Muscle layer of duodenum (tissue), 2 donors: ENCODE results near the gene RPS6KA3.
"Not testable (repeated sequence)": the region's sequence is repeated elsewhere in the genome, so short reads cannot be mapped to it uniquely, and the experiment has no call there.

Experiments
- H3K27ac ChIP-seq: one replicate; pipeline ENCODE4 v1.7.0; 2013; ENCODE audit warnings: mild to moderate bottlenecking, low read length
- H3K27me3 ChIP-seq: one replicate; pipeline ENCODE4 v1.7.0; 2013; ENCODE audit warnings: low read depth, mild to moderate bottlenecking, control low read depth, low read length
- H3K36me3 ChIP-seq, 2 donors: one replicate each; pipeline ENCODE4 v1.7.0; 2013; ENCODE audit warnings: low read length in 2 of 2, control low read depth in 1 of 2, mild to moderate bottlenecking in 1 of 2; ENCODE audit not compliant: insufficient read depth in 2 of 2, control insufficient read depth in 1 of 2
- H3K4me1 ChIP-seq, 2 donors: one replicate each; pipeline ENCODE4 v1.7.0; 2013; ENCODE audit warnings: low read length in 2 of 2, mild to moderate bottlenecking in 2 of 2, control low read depth in 1 of 2, moderate library complexity in 1 of 2; ENCODE audit not compliant: insufficient read depth in 2 of 2, control insufficient read depth in 1 of 2
- H3K4me3 ChIP-seq, 2 donors: one replicate each; pipeline ENCODE4 v1.7.0; 2013; ENCODE audit warnings: low read length in 2 of 2, low read depth in 1 of 2, mild to moderate bottlenecking in 1 of 2
- H3K9me3 ChIP-seq, 2 donors: one replicate each; pipeline ENCODE4 v1.7.0; 2013; ENCODE audit warnings: low read length in 2 of 2, control low read depth in 1 of 2, mild to moderate bottlenecking in 1 of 2; ENCODE audit not compliant: control insufficient read depth in 1 of 2
- donor health status: healthy.

RPS6KA3 gene

DNA sequence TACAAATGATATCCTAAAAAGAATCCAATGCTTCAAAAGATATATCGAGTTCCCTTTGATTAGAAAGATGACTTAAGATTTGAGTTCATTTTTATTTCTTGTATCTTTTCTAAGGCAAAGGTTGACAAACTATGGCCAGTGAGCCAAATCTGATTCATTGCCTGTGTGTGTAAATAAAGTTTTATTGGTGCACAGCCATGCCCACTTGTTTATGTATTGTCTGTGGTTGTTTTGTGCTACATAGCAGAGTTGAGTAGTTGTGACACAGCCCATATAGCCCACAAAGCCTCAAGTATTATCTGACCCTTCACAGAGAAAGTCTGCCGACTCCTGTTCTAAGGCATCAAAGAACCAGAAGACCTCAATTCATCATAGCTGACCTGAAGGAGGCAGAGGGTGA lies 92.9 kb downstream of the RPS6KA3 start:
- H3K4me1 ChIP-seq, result no peaks in the 10 kb centered on the region
- H3K4me3 ChIP-seq, result no peak overlapping the region
- H3K27me3 ChIP-seq, result no peaks in the 10 kb centered on the region
- peaks cover 21 to 22% of the 10 kb centered on the region in 2 donors for H3K36me3 ChIP-seq
- no peak overlapping the region for H3K27ac ChIP-seq
- no peaks in the 10 kb centered on the region for H3K9me3 ChIP-seq

DNA sequence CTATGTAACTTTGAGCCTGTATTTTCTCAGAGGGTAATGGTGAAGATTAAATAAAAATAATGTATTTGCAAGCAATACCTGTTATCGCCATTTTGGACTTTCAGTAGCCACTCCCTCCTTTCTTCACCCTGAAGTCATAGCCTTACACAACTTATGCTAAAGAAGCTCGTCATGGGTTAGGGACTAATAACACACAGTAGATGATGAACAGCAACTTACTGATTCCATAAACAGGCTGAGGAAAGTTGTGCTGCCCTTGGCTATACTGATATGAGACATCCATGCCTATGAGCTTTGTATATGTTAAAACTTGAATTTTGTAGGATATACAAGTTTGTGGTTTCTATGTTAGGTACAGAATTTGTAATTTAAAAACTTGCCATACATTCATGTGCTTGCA lies 93.4 kb downstream of the RPS6KA3 start:
- no peak overlapping the region for H3K27ac ChIP-seq
- H3K36me3 ChIP-seq, result peaks cover 21 to 22% of the 10 kb centered on the region in 2 donors
- H3K4me1 ChIP-seq, result no peaks in the 10 kb centered on the region
- H3K4me3 ChIP-seq, result no peak overlapping the region
- no peaks in the 10 kb centered on the region for H3K9me3 ChIP-seq
- H3K27me3 ChIP-seq, result no peaks in the 10 kb centered on the region

DNA sequence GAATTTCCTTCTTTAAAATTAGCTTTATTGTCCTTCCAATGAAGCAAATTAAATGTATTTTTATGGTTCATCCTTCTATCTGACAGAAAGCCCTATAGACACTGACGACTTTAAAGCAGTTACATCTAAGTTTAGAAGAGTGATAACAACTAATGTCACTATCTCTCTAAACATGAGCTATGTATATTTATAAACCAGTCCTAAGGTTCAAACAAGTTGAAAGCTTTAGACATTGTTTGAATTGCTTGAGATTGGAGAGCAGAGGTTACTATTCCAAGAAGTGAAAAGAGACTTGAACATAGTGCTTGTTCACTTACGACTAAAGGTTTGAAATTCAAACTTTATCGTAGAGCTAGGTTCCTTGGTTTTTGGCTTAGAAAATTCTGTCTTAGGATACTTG lies 94.8 kb downstream of the RPS6KA3 start:
- H3K27me3 ChIP-seq, result no peaks in the 10 kb centered on the region
- no peaks in the 10 kb centered on the region for H3K4me1 ChIP-seq
- no peaks in the 10 kb centered on the region for H3K9me3 ChIP-seq
- H3K36me3 ChIP-seq, result peaks cover 27% of the 10 kb centered on the region in 2 donors
- no peak overlapping the region for H3K27ac ChIP-seq
- H3K4me3 ChIP-seq, result no peak overlapping the region

DNA sequence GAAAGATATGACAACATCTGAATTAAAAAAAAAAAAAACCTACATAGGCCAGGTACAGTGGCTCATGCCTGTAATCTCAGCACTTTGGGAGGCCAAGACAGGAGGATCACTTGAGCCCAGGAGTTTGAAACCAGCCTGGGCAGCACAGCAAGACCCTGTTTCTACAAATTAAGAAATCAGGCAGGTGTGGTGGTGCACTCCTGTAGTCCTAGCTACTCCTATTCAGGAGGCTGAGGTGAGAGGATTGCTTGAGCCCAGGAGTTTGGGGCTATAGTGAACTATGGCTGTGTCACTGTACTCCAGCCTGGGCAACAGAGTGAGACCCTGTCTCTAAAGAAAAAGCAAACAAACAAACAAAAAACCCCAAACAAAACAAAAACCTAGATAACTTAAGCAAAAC lies 104.2 kb downstream of the RPS6KA3 start:
- H3K27me3 ChIP-seq, H3K9me3 ChIP-seq, H3K4me3 ChIP-seq, H3K4me1 ChIP-seq, H3K27ac ChIP-seq: not testable (repeated sequence)
- peaks cover 15 to 21% of the 10 kb centered on the region in 2 donors for H3K36me3 ChIP-seq

DNA sequence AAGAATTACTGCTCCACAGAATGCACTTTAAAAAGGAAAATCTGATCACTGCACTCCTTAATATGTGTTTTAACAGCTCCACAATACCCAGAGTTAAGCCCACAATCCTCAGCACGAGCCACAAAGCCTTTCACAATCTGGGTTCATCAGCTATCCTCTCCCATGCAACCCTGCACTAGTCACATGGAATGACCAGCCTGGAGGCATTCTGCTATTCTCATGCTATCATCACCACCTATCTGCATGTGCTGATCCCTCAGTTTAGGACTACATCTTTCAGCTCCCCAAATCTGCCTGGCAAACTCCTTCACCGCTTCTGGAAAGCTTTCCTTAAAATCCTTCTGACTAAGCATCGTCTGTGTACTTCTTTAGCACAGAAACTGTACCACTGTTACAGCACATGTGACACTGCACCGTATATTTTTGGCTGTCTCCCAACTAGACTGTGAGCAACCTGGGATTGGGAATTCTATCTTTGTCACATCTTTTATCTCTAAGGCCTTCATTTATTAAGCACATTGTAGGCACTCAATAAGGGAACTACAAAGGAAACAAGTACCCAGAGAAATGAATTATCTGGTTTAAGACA lies 106.8 kb downstream of the RPS6KA3 start:
- no peaks in the 10 kb centered on the region for H3K9me3 ChIP-seq
- no peaks in the 10 kb centered on the region for H3K4me1 ChIP-seq
- H3K4me3 ChIP-seq, result no peak overlapping the region
- H3K27ac ChIP-seq, result no peak overlapping the region
- peaks cover 23% of the 10 kb centered on the region in 2 donors for H3K36me3 ChIP-seq
- H3K27me3 ChIP-seq, result no peaks in the 10 kb centered on the region

DNA sequence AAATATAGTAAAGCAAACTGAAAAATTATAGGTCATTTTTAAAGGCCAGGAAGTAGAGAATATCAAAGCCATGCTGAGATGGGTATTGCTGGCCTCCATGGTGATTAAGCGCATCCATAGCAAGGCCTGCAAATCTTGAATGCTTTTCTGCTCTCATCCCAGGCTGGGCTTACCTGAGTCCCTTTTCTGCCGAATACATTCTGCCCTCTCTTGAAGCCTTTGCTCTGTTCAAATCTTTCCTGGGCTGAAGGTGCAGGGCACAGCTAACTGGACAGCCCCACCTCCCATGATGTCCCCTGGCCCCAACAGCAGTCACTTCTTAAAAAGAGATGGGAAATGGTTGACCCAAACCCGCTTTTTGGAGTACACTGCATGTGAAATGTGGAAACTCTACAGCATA lies 115.0 kb downstream of the RPS6KA3 start:
- Histone ChIP-seq H3K4me1 (no peaks in the 10 kb centered on the region), H3K36me3 (peaks cover 24 to 25% of the 10 kb centered on the region in 2 donors), H3K27me3 (no peaks in the 10 kb centered on the region), H3K9me3 (no peaks in the 10 kb centered on the region), H3K27ac (no peak overlapping the region), H3K4me3 (no peak overlapping the region)

DNA sequence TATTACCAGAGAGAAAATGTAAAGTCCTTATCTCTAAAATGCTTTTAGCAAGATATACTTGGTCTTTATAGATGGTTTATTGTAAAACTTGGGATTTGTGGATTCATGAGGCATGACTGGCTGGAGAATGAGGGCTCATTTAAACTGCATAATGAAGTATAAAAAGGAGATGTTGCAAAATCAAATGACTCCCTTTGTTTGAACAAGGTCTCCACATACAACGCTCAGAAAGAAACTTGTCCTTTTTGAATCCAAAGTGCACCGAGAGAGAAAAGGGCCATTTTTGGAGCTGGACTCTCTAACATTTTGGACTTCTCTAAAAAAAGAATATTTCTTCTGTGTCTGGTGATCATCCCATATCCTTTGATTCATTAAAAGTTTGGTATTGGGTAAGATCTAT lies 117.4 kb downstream of the RPS6KA3 start:
- peaks cover 11% of the 10 kb centered on the region in 2 donors for H3K36me3 ChIP-seq
- H3K9me3 ChIP-seq, result no peaks in the 10 kb centered on the region
- no peaks in the 10 kb centered on the region for H3K27me3 ChIP-seq
- H3K4me3 ChIP-seq, result no peak overlapping the region
- no peak overlapping the region for H3K27ac ChIP-seq
- H3K4me1 ChIP-seq, result no peaks in the 10 kb centered on the region

DNA sequence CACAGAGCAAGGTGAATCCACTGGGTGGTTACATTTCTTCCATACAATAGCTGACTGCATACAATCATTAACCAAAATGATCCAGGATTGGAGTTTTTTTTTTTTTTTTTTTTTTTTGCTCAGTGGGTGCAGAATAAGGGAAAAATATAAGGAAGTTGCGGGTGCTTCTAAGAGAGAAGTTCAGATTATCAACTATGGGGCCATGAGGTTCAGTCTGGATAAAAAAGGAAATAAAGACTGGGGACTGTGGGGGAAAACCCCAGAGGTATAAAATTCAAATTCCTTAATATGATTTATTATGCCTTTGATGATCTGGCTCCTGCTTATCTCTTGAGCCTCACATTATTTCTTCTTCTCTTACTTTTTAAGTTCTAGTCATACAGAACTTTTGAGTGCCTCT lies 119.1 kb downstream of the RPS6KA3 start:
- H3K4me3 ChIP-seq, result no peak overlapping the region
- no peak overlapping the region for H3K27ac ChIP-seq
- H3K9me3 ChIP-seq, result no peaks in the 10 kb centered on the region
- H3K36me3 ChIP-seq, result peaks cover 7% of the 10 kb centered on the region in 2 donors
- no peaks in the 10 kb centered on the region for H3K27me3 ChIP-seq
- H3K4me1 ChIP-seq, result no peaks in the 10 kb centered on the region

DNA sequence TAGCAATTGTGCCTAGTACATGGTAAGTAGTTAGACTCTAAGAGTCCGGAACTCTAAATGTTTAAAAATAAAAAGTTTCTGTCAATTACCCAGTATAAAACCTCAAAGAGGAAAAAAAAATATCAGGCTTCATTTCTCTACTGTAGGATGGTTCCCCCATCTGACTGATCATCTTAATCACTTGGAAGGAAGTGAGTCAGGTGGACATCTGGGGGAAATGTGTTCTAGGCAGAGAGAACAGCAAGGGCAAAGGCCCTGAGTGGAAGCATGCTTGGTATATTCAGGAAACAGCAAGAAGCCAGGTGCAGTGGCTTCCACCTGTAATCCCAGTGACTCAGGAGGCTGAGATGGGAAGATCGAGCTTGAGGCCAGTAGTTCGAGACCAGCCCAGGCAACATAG lies 122.2 kb downstream of the RPS6KA3 start:
- Histone ChIP-seq H3K27ac (no peak overlapping the region), H3K36me3 (peaks cover 0 to 3% of the 10 kb centered on the region in 2 donors), H3K4me1 (peaks cover 1 to 3% of the 10 kb centered on the region in 2 donors), H3K27me3 (no peaks in the 10 kb centered on the region), H3K4me3 (no peak overlapping the region), H3K9me3 (no peaks in the 10 kb centered on the region)

DNA sequence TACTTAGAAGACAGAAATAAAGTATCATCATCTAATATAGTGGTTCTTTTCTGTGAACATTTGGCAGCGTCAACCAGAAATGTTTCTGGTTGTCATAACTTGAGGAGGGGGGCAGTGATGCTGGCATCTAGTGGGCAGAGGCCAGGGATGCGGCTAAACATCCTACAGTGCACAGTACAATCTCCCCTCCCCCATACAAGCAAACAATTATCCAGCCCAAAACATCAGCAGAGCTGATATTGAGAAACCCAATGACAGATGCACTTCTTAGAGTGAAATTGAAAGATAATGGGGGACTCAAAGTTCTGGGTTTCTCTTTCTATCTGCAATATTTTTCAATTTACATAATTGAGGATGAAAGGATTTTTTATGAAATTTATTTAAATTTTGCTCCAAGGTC lies 123.1 kb downstream of the RPS6KA3 start:
- H3K36me3 ChIP-seq, result peaks cover 0 to 4% of the 10 kb centered on the region in 2 donors
- no peaks in the 10 kb centered on the region for H3K9me3 ChIP-seq
- no peaks in the 10 kb centered on the region for H3K27me3 ChIP-seq
- no peak overlapping the region for H3K27ac ChIP-seq
- no peak overlapping the region for H3K4me3 ChIP-seq
- peaks cover 5 to 11% of the 10 kb centered on the region in 2 donors for H3K4me1 ChIP-seq

DNA sequence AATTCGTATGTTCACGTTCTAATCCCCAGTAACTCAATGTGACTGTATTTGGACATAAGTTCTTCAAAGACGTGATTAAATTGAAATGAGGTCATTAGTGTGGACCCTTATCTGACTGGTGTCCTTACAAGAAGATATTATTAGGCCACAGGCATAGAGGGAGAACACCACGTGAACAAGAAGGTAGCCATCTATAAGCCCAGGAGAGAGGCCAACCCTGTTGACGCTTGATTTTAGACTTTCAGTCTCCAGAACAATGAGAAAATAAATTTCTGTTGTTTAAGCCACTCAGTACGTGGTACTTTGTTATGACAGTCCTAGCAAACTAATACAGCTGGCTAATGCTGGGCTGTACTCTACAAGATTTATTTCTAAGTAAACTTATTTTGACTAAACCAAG lies 123.6 kb downstream of the RPS6KA3 start:
- Histone ChIP-seq H3K9me3 (no peaks in the 10 kb centered on the region), H3K4me3 (no peak overlapping the region), H3K4me1 (peaks cover 5 to 11% of the 10 kb centered on the region in 2 donors), H3K27me3 (no peaks in the 10 kb centered on the region), H3K27ac (peak overlapping the region; percentile 56), H3K36me3 (peaks cover 0 to 4% of the 10 kb centered on the region in 2 donors)
